Measurements from ENCODE around the gene TIFAB.

Gene TIFAB

DNA sequence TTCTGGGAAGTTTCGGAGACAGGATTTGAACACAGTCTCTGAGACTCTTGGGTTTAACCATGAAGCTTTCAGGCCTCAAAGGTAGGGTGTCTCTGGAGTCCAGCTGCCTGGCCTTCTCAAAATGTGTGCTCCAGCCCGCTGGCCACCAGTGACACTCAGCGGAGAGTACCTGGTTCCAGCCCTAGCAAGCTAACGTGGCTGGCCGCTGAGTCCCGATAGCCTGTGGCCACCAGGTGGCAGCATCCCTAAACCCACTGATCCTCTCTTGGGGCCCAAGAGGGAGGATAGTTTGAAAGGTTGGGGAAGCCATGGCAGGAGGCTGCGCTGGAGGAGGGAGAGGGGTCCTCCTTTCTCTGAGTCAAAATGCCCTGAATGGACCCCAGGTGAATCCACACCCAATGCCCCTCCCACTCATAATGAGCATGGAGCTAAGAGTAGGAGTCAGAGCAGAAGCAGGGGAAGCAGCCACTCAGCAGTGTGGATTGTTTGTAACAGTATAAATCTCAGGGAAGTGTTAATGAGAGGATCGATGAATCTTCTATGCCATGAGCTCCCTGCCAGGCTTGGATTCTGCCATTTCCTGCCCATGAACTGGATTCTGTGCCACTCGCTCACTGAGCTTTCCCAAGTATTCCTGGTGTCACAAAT is 5.4 kb upstream of the TIFAB start:
- peak; percentile 28 to 29 for DNase-seq

DNA sequence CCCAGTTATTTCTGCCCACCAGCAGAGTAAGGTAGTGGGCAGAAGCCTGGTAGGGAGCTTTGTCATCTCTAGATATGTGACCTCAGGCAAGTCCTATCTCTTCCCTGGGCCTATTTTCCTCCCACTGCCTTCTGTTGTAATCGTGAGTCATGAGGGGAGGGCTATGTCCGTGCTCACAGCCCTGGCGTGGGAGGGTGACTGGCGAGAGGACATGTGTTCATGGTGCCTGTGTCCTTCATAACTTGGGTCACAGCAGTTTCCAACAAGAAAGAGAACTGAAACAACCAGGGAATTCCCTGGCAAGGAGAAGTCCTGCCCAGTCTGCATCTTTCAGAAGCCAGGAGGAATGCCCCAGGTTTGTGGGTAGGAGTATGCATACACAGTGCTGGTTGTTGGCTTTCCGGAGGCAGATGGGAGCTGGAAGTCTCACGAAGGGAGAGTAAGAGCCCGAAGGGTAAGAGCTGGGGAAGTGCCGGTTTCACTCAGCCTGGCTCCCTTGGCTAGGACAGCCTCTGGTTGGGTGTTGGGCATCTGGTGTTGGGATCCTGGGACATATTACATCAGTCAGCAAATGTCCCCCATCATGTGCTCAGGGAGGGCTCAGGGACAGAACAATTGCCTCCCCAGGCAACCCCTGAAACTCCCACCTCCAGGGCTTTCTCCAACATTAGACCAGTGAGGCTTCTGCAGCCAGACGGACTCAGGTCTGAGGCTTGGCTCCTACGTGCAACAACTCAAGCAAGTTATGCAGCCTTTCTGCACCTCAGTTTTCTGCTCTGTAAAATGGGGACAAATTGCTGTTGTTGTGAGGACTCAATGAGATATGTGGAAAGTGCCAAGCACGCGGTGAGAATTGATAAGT is 4.3 kb upstream of the TIFAB start:
- DNase-seq: no peak

- no peak for DNase-seq
Measured at GRCh38 chr5:135455876-135456237, 3.7 kb upstream of the TIFAB start.

- no peak for DNase-seq
Measured at GRCh38 chr5:135454946-135455345, 2.8 kb upstream of the TIFAB start.

DNA sequence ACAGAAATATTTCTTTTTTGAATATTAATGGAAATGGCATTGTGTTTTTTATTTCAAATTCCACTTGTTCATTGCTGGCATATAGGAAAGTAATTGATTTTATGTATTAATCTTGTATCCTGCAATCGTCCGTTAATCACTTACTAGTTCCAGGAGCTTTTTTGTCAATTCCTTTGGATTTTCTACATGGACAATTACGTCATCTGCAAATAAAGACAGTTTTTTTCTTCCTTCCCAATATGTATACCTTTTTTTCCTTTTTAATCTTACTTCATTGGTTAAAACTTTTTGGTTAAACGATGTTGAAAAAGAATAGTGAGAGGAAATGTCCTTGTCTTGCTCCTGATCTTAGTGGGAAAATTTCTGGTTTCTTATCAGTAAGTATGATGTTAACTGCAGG is 1.5 kb upstream of the TIFAB start:
- no peak for DNase-seq

DNA sequence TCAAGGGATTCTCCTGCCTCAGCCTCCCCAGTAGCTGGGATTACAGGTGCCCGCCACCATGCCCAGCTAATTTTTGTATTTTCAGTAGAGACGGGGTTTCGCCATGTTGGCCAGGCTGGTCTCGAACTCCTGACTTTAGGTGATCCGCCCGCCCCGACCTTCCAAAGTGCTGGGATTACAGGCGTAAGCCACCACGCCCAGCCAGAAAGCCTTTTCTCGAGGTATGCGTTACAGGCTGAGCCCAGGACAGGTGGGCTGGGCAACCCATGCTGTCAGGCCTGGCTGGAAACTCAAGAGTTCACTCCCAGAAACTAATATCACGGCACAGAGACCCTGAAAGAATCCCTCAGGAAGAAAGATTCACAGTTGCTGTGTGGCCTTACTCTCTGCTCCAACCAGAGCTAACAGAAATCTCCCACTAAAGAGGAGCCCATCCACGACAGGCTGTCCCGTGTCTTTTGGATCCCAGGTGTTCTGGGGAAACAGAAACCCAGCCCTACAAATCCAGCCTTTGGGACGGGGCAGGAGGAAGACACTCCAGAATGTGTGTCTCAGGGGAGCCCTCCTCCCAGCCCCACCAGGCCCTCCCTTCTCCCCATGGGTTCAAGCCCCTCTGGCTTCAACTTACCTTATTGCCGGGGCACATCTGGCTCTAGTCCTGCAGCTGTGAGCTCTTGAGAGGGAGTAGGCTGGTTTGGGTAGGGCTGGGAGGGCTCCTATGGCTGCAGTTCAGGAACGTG is 400 bp downstream of the TIFAB start:
- DNase-seq: no peak

GRCh38 chr5:135450952-135451351 is 1.2 kb downstream of the TIFAB start:
- DNase-seq: no peak

DNA sequence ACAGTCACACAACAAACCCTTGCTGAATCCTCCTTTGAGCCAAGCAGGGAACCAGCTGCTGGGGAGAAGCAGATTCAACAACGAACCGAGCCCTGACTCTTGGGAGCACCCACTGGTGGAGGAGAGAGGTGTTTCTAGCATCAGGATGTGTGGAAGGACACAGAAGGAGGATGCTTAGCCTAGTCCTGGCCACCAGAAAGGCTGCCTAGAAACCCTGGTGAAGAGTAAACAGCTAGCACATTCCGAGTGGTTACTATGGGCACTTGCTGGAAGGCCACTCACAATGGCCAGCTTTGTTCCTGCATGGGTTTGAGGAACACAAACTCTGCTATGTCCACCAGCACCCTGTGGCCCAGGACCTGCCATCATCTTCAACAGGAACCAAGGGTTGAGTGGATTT is 1.8 kb downstream of the TIFAB start:
- DNase-seq: no peak

DNA sequence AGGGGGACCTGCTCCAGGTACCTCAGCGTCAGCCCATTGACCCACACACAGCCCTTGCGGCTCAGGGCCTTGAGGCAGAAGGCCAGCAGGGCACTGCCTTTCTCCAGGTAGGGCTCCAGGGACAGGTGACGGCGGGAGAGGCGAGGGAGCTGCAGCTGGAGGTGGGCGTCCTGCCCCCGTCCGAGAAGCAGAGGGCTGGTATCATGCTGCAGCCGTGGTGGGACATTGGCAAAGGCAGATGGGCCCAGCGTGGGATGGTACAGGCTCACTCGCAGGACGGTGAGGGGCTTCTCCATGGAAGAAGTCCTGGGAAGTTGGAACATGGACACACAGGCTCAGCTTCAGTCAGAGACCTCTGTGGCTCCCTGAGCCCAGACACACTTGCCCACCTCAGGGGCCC is 2.5 kb downstream of the TIFAB start:
- no peak for DNase-seq

- no peak for DNase-seq
Measured at GRCh38 chr5:135448791-135449507, 3.2 kb downstream of the TIFAB start.

DNA sequence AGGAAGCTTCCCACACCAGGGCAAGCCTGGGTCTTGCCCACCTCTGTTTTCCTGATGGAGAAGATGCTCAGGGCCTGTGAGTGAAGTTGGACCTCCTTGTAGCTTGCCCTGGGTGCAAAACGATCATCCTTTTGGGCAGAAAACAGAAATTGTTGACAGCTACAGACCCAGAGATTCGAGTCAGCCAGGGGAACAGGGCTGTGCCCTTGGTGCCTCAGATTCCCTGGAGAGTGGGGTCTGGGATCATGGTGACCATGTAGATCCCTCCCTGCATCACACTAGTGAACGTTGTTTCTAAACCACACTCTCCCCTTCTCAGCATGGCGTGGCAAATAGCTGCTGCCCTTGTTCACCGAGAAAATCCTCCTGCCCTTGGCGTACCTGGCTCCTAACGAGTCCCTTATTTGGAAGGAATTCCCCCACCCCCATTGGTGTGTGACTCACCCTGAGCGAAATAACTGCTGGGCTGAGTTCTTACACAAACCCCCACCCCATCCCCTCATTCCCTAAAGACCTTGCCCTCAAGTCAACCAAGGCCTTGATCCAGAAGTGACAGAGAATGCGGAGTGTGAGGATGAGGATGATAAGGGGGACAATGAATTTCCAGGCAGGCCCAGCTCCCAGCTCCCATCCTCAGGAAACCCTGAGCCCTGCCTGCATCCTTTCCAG is 3.9 kb downstream of the TIFAB start:
- DNase-seq: no peak

GRCh38 chr5:135447298-135447929 is 4.7 kb downstream of the TIFAB start, which contains the start of gene DCANP1:
DCANP1 (minus strand) TSS chr5:135447348; CDS start chr5:135447108, 240 bp downstream.
- DNase-seq: no peak

DNA sequence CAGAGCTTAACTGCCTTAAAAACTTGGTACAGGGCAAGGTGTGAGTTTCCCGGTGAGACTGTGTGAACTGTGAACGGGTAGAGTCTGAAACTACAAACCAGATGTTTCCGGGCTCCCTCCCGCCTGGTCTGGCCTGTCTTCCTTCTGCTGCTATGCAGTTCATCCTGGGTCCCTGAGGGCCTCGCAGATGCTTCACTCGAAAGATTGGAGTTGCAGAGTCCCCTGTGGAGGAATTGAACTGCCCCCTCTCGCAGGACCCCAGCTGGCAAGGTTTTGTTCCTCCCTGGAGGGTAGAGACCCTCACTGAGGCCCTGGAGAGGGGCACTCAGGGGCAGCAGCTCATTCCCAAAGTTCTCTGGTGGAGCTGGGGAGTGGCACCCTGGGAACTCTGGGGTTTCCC is 5.5 kb downstream of the TIFAB start:
- DNase-seq: no peak

DNA sequence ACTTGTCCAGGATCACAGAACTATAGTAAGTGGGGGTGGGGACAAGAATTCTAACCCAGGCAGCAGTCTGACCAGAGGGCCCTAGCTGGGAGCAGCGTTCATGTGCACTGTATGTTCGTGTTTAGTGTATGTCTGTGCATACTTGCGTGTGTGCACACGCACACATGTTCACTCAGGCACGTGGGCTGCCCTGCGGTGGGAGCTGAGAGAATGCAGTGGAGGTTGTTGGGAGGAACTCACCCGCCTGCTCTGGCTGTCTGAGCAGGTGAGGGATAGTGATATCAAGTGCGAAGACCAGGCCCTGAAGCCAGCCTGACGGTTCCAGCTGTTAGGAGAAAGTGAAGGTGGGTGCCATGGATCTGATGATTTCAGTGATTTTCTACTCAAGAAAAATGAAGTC is 5.9 kb downstream of the TIFAB start:
- DNase-seq: no peak

DNA sequence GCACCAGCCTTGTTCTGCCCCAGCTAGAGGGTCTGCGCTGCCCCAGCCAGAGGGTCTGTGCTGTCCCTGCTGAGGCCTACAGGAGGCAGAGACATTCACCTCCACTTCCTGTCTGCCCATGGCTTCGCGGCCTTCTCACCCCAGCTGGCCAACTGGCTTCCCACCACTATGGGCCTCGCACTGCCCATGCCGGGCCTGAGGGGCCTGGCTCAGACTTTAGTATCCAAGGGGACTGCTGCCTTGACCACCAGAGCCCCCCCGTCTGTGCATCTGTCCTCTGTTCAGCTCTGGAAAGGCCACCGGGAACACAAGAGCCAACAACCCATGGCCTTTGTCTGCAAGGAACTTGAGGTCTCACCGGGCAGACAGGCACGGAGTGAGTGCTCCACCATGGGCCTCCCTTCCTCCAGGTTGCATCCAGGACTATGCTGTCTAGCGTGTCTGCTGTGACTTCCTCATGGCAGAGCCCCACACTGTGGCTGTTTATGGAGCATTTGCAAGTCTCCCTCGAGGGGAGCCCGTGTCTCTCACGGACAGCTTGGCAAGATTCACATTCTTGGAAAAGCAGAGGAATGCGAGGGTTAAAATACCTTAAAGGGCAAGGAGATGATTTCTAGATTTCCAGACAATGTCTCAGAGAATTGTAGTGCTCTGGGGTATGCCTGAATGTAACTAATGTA is 6.7 kb downstream of the TIFAB start:
- no peak for DNase-seq

GRCh38 chr5:135444881-135445280 is 7.3 kb downstream of the TIFAB start:
- no peak for DNase-seq

GRCh38 chr5:135444360-135444759 is 7.8 kb downstream of the TIFAB start:
- no peak for DNase-seq

GRCh38 chr5:135443161-135443960 is 8.8 kb downstream of the TIFAB start:
- no peak for DNase-seq

DNA sequence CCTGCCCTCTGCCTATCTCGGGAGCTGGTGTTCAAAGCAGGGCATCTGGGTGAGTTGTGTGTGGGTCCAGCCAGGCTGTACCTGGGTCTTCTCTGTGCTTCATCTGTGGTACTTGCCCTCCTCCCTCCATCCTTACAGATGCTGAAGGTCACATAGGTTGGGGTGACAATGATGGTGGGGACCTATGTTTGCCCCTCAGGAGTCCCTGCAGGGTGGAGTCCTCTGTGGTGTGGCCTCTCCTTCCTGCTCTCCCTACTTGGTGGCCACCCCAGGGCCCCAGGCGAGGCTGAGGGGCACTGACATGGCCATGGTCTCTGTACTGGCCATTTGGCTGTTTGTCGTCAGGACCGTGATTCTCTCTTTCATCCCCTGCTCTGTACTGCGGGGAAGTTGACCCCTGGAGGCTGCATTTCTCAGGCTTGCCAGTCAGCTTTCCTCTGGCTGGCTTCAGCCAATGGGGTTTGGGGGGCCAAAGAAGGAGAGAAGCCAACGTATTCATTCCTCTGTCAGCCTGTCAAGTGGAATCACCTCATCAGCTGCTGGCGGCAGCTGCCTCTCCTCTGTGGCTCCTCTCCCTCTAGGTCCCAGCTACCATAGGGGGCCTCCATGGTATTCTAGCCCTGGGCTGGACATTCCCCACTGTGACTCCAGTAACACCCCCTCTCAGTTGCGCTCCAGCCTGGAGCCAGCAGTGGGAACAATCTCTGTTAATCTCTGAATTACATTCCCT is 9.6 kb downstream of the TIFAB start:
- DNase-seq: no peak

DNA sequence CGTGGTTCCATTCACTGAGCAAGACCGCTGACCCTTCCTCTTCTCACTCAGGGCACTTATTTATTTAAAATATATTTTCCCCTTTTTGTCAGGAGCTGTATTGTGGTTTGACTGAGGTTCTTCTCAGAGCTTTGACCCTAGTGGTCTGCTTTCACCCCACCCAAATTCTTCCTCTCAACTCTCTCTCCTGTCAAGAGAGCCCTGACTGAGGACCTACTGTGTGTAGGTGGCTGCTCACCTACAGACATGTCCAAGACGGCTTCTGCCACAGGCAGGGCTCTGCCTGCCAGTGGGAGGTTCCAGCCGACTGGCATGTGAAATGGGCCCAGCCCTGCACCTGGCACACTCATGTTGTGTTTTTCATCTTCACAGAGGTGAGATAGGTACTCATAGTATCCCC is 10.2 kb downstream of the TIFAB start:
- no peak for DNase-seq
